Panc1 (cell line): ENCODE data around the gene SLIT3. TPM values are rescaled to one million over a fixed set of nuclear protein-coding genes. Genes with fewer than 3 reads are reported as not detected.

Experiments used
- ATAC-seq: fragments of 200-7000 bp; cut with Tn5 transposase; 2 replicates; pipeline ENCODE4 v1.9.1; 2020; ENCODE audit warnings: mild to moderate bottlenecking, moderate library complexity
- BruUV-seq: library from RNA; stranded (reverse); fragments of 400-500 nt; replicated peaks from 2 replicates; lab custom pipeline; 2021; lab: Mats Ljungman, UMichigan
- CTCF ChIA-PET: fragments of 300-600 bp; sonication (Branson Sonifier 250); formaldehyde crosslinking; loops from one replicate; lab custom pipeline; 2022; ENCODE audit warnings: antibody characterized with exemption; lab: Charles Lee
- POLR2A ChIA-PET: fragments of 300-600 bp; sonication (Branson Sonifier 250); formaldehyde crosslinking; loops from one replicate; lab custom pipeline; 2022; ENCODE audit warnings: antibody characterized with exemption; lab: Charles Lee
- DNase-seq: peaks from one replicate; pipeline ENCODE4 v3.0.0-alpha.2; 2010; ENCODE audit warnings: low read depth, low spot score
- H3K27ac ChIP-seq: 2 replicates; pipeline ENCODE4 v1.5.1; 2011; ENCODE audit warnings: mild to moderate bottlenecking, low read length, inconsistent platforms
- H3K27me3 ChIP-seq: fragments of 200-500 bp; sonication (Bioruptor generic); 2 replicates; pipeline ENCODE4 v1.6.0; 2014; ENCODE audit warnings: low read length, inconsistent platforms; ENCODE audit not compliant: control insufficient read depth, insufficient read depth
- H3K36me3 ChIP-seq: fragments of 200-500 bp; sonication (Bioruptor generic); 2 replicates; pipeline ENCODE4 v1.5.1; 2014; ENCODE audit warnings: inconsistent platforms, mild to moderate bottlenecking, low read length, moderate library complexity; ENCODE audit not compliant: control insufficient read depth, insufficient read depth
- H3K4me1 ChIP-seq: 2 replicates; pipeline ENCODE4 v1.5.1; 2011; ENCODE audit warnings: inconsistent platforms, mild to moderate bottlenecking, low read length, moderate library complexity; ENCODE audit not compliant: control insufficient read depth, insufficient read depth
- H3K4me3 ChIP-seq, 2 experiments: 2 replicates each; pipeline ENCODE4 v1.5.1; 2011 to 2012; ENCODE audit warnings: low read depth in 2 of 2, low read length in 2 of 2, mild to moderate bottlenecking in 2 of 2, inconsistent platforms in 1 of 2, moderate library complexity in 1 of 2
- H3K9me3 ChIP-seq: fragments of 200-500 bp; sonication (Bioruptor generic); 2 replicates; pipeline ENCODE4 v1.5.1; 2014; ENCODE audit warnings: low read depth, mild to moderate bottlenecking, inconsistent platforms, low read length, moderate library complexity; ENCODE audit not compliant: control insufficient read depth, insufficient read depth
- CTCF ChIP-seq: fragments of 450-650 bp; IDR thresholded peaks from 2 replicates; pipeline ENCODE4 v1.5.1; 2017; ENCODE audit warnings: mild to moderate bottlenecking
- POLR2AphosphoS5 ChIP-seq: IDR thresholded peaks from 2 replicates; pipeline ENCODE4 v1.6.1; 2012; ENCODE audit warnings: mild to moderate bottlenecking, low read depth, low read length, moderate library complexity
- REST ChIP-seq, 2 experiments: IDR thresholded peaks; 2 replicates each; pipeline ENCODE4 v1.6.1; 2011 to 2012; ENCODE audit warnings: low read depth in 2 of 2, control low read depth in 1 of 2, low read length in 1 of 2, mild to moderate bottlenecking in 1 of 2, moderate library complexity in 1 of 2; ENCODE audit not compliant: insufficient read depth in 1 of 2
- SIN3A ChIP-seq: IDR thresholded peaks from 2 replicates; pipeline ENCODE4 v1.6.1; 2012; ENCODE audit warnings: low read depth, mild to moderate bottlenecking, low read length, moderate library complexity, borderline replicate concordance; ENCODE audit not compliant: insufficient read depth
- TCF7L2 ChIP-seq: IDR thresholded peaks from 2 replicates; pipeline ENCODE4 v1.6.1; 2011; ENCODE audit warnings: mild to moderate bottlenecking, low read depth, low read length, inconsistent platforms
- in situ Hi-C: cut with HindIII; loops from 2 replicates; pipeline ENCODE4 v1.10.0; 2016; ENCODE audit warnings: low sequenced_read_pairs, low pct_unique_long_range_greater_than_20kb
- intact Hi-C: fragments of 100-400 bp; cut with micrococcal nuclease; formaldehyde crosslinking; loops from one replicate; pipeline ENCODE4 v1.10.0; 2022; ENCODE audit not compliant: unreplicated experiment
- total RNA-seq: library from RNA; stranded (reverse); gene quantifications from one replicate; pipeline ENCODE4 v1.2.1, GENCODE V29; 2021; ENCODE audit not compliant: unreplicated experiment

SLIT3 gene
- total RNA-seq, 1 experiment from 2014 or later: 26.4 TPM

- TF ChIP-seq SIN3A (no peak), CTCF (no peak), REST (IDR thresholded peaks at IDR 0.05; ENCODE audit: insufficient read depth in 1 of 2, low read depth in 2 of 2, low read length in 1 of 2) (no peak), TCF7L2 (no peak), POLR2AphosphoS5 (no peak)
- ChIA-PET POLR2A (no interaction called here), CTCF (no interaction called here)
- Histone ChIP-seq H3K9me3 (no peaks in the 10 kb centered on the region), H3K36me3 (no peaks in the 10 kb centered on the region), H3K27me3 (no peaks in the 10 kb centered on the region), H3K4me1 (no peaks in the 10 kb centered on the region), H3K4me3 (no peak overlapping the region), H3K27ac (no peak overlapping the region)
- in situ Hi-C loops (no loop called here), intact Hi-C loops (no loop called here)
- no peak for ATAC-seq
- DNase-seq: no peak
- no TSS peak for BruUV-seq
These were observed 601.9 kb downstream of the SLIT3 start for GRCh38 chr5:168699002-168699401.

- no peaks in the 10 kb centered on the region for H3K9me3 ChIP-seq
- no peaks in the 10 kb centered on the region for H3K27me3 ChIP-seq
- ATAC-seq (no peak), DNase-seq (no peak)
- CTCF ChIA-PET: no interaction called here
- TF ChIP-seq POLR2AphosphoS5: no peak
- no peak for TF ChIP-seq SIN3A
- TF ChIP-seq CTCF: no peak
- no peak for TF ChIP-seq TCF7L2
- TF ChIP-seq REST (IDR thresholded peaks at IDR 0.05; ENCODE audit: insufficient read depth in 1 of 2, low read depth in 2 of 2, low read length in 1 of 2): no peak
- intact Hi-C loops (no loop called here), in situ Hi-C loops (no loop called here)
- H3K4me1 ChIP-seq: no peaks in the 10 kb centered on the region
- no peak overlapping the region for H3K4me3 ChIP-seq
- no peak overlapping the region for H3K27ac ChIP-seq
- no TSS peak for BruUV-seq
- POLR2A ChIA-PET: no interaction called here
- no peaks in the 10 kb centered on the region for H3K36me3 ChIP-seq
These were observed 603.8 kb downstream of the SLIT3 start for GRCh38 chr5:168697034-168697720.
